ENCODE data around the gene IGFN1.

DNA sequence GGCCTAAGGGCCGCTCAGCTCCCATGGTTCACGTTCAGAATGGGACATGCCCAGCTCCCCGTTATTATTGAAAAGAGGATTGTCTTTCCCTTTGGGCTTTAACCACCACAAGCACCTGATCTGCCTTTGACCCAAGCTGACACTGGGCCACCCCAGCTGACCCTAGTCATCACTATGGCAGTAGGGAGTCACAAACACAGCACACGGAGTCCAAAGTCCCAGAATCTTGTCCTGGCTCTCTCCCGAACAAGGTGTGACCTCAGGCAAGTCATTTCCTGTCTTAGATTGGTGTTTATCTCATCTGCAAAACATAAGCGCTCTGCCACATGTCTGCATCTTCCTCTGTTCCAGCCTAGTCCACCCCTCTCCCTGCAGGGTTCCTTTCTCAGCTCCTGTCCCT, 31.5 kb downstream of the IGFN1 start:
- TF ChIP-seq POLR2AphosphoS5 (IDR thresholded peaks at IDR 0.05) (no peak), CTCF (IDR thresholded peaks at IDR 0.05) (no peak)
